HepG2 (cell line): Measurements from ENCODE around the gene FRS2. TPM values are rescaled to one million over a fixed set of nuclear protein-coding genes. Genes with fewer than 3 reads are reported as not detected.

ENCODE experiments used
- BRCA1 ChIP-seq: sonication (generic); formaldehyde crosslinking; IDR thresholded peaks from 2 replicates; pipeline ENCODE4 v1.4.0; 2020; ENCODE audit warnings: missing genetic modification reagents
- DNMT1 ChIP-seq: sonication (generic); formaldehyde crosslinking; IDR thresholded peaks from 2 replicates; pipeline ENCODE4 v1.5.1; 2020; ENCODE audit warnings: mild to moderate bottlenecking, missing genetic modification reagents
- FOXA3 ChIP-seq: IDR thresholded peaks from 2 replicates; pipeline ENCODE4 v1.6.1; 2016; ENCODE audit warnings: missing genetic modification reagents, missing compliant biosample characterization
- YEATS2 ChIP-seq: sonication (generic); formaldehyde crosslinking; IDR thresholded peaks from 2 replicates; pipeline ENCODE4 v1.4.0; 2020; ENCODE audit warnings: missing genetic modification reagents, borderline replicate concordance
- ZNF180 ChIP-seq: sonication (generic); formaldehyde crosslinking; IDR thresholded peaks from 2 replicates; pipeline ENCODE4 v1.4.0; 2020; ENCODE audit warnings: low read depth, missing genetic modification reagents, borderline replicate concordance
- ZNF232 ChIP-seq: sonication (generic); formaldehyde crosslinking; IDR thresholded peaks from 2 replicates; pipeline ENCODE4 v1.4.0; 2020; ENCODE audit warnings: missing genetic modification reagents, borderline replicate concordance
- ZNF543 ChIP-seq: sonication (generic); formaldehyde crosslinking; IDR thresholded peaks from 2 replicates; pipeline ENCODE4 v1.4.0; 2020; ENCODE audit warnings: mild to moderate bottlenecking, missing genetic modification reagents
- ZNF569 ChIP-seq: sonication (generic); formaldehyde crosslinking; IDR thresholded peaks from 2 replicates; pipeline ENCODE4 v1.5.0; 2020; ENCODE audit warnings: mild to moderate bottlenecking, missing genetic modification reagents, moderate library complexity, borderline replicate concordance
- ZNF749 ChIP-seq: sonication (generic); formaldehyde crosslinking; IDR thresholded peaks from 2 replicates; pipeline ENCODE4 v1.8.0; 2022; ENCODE audit warnings: mild to moderate bottlenecking, missing genetic modification reagents, moderate library complexity, borderline replicate concordance
- polyA plus RNA-seq, 8 experiments: library from polyadenylated mRNA; depleted of rRNA in 3 of 8; stranded (reverse) in 7 of 8; unstranded in 1 of 8; fragments of >200 nt; fragmentation: Illumina TruSeq in 4 of 8; extraction: Trizol in 4 of 8; gene quantifications; 2 replicates each; pipeline versions ENCODE4 v1.2.1 to v1.2.3, GENCODE V29; 2011 to 2016; ENCODE audit warnings: low read depth in 4 of 8, missing spikeins in 1 of 8, mixed read lengths in 1 of 8; ENCODE audit not compliant: insufficient read depth in 1 of 8
- total RNA-seq, 5 experiments: library from RNA; depleted of rRNA; stranded (reverse); fragments of >200 nt; fragmentation: Illumina TruSeq; extraction: Trizol; gene quantifications; 2 replicates each; pipeline ENCODE4 v1.2.3, GENCODE V29; 2016; ENCODE audit warnings: low read depth in 1 of 5
- TF ChIP-seq, protein P1 (sequence below): sonication (generic); formaldehyde crosslinking; conservative IDR thresholded peaks from 2 replicates; pipeline ENCODE4 v1.5.0; 2020; ENCODE audit warnings: missing genetic modification reagents
- TF ChIP-seq, protein P2 (sequence below): sonication (generic); formaldehyde crosslinking; IDR thresholded peaks from 2 replicates; pipeline ENCODE4 v1.4.0; 2020; ENCODE audit warnings: mild to moderate bottlenecking, missing genetic modification reagents
- TF ChIP-seq, protein P3 (sequence below): sonication (generic); formaldehyde crosslinking; conservative IDR thresholded peaks from 2 replicates; pipeline ENCODE4 v1.4.0; 2020; ENCODE audit warnings: missing genetic modification reagents
- TF ChIP-seq, protein P4 (sequence below): sonication (generic); formaldehyde crosslinking; IDR thresholded peaks from 2 replicates; pipeline ENCODE4 v1.5.0; 2020; ENCODE audit warnings: missing genetic modification reagents
- TF ChIP-seq, protein P5 (sequence below): sonication (generic); formaldehyde crosslinking; IDR thresholded peaks from 2 replicates; pipeline ENCODE4 v1.8.0; 2022; ENCODE audit warnings: low read depth, missing genetic modification reagents
- TF ChIP-seq, protein P6 (sequence below): fragments of 450-650 bp; IDR thresholded peaks from 2 replicates; pipeline ENCODE4 v1.6.1; 2017; ENCODE audit warnings: mild to moderate bottlenecking
- TF ChIP-seq, protein P7 (sequence below): sonication (generic); formaldehyde crosslinking; IDR thresholded peaks from 2 replicates; pipeline ENCODE4 v1.5.0; 2020; ENCODE audit warnings: missing genetic modification reagents, mild to moderate bottlenecking, borderline replicate concordance

The FRS2 gene
- total and polyA plus RNA-seq, 2 of the 13 experiments (the other 11 are each of a cell fraction or from before 2014, with no cell fraction given), result 8.3 to 16.8 TPM

DNA sequence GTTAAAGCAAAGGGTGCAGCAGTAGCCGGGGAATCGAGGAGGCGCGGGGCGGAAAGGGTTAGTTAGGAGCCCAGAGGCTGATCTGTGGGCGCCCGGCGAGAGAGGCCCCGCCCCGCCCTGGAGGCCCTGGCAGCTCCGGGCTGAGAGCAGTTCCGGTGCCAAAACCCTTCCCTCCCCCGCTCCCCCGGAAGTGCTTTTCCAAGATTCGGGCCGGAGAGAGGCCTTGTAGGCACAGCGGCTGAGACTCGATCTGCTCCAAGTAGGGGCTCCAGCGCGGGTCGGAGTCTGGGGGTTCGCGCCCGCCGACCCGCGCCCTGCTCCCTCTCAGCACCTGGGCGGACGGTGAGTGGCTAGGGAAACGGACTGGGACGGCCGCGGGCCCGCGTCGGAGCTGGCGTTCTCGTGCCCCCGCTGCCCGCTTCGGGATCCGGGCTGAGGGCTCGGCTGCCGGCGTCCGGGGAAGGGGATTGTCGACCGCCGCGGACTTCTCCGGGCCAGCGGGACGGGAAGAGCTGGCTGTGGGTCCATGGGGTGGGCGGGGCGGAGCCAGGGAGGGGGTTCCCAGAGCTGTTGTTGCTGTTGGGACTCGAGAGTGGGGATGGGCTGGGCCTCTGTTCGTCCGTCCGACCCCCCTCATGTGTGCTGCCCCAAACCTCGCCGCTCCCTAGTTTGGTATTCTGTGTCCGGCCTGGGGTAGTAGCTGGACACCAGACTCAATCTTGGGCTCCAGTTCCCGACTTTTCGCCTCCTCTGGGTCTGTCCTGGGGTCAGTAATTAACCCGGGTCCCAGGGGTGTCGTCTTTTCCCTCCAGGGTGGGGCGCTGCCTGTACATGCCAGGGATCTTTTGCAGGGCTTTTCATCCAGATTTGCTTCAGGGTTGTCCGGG, at the start of gene FRS2 (continued):
- TF ChIP-seq, protein P1, sequence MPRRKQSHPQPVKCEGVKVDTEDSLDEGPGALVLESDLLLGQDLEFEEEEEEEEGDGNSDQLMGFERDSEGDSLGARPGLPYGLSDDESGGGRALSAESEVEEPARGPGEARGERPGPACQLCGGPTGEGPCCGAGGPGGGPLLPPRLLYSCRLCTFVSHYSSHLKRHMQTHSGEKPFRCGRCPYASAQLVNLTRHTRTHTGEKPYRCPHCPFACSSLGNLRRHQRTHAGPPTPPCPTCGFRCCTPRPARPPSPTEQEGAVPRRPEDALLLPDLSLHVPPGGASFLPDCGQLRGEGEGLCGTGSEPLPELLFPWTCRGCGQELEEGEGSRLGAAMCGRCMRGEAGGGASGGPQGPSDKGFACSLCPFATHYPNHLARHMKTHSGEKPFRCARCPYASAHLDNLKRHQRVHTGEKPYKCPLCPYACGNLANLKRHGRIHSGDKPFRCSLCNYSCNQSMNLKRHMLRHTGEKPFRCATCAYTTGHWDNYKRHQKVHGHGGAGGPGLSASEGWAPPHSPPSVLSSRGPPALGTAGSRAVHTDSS, result no peak
- TF ChIP-seq ZNF749 (no peak), ZNF543 (CRISPR knock-in tag) (peak; percentile 100), BRCA1 (CRISPR knock-in tag) (no peak), ZNF180 (CRISPR knock-in tag) (no peak), YEATS2 (CRISPR knock-in tag) (peak; percentile 87), ZNF569 (CRISPR knock-in tag) (no peak), DNMT1 (peak; percentile 28; the same call in 1 of the 2 replicates), ZNF232 (CRISPR knock-in tag) (no peak), FOXA3 (peak; percentile 34; the same call in 1 of the 2 replicates)
- TF ChIP-seq, protein P2, sequence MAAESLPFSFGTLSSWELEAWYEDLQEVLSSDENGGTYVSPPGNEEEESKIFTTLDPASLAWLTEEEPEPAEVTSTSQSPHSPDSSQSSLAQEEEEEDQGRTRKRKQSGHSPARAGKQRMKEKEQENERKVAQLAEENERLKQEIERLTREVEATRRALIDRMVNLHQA (CRISPR knock-in tag), result no peak
- TF ChIP-seq, protein P3, sequence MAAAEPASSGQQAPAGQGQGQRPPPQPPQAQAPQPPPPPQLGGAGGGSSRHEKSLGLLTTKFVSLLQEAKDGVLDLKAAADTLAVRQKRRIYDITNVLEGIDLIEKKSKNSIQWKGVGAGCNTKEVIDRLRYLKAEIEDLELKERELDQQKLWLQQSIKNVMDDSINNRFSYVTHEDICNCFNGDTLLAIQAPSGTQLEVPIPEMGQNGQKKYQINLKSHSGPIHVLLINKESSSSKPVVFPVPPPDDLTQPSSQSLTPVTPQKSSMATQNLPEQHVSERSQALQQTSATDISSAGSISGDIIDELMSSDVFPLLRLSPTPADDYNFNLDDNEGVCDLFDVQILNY (CRISPR knock-in tag), result no peak; the same call in 1 of the 2 replicates
- TF ChIP-seq, protein P4, sequence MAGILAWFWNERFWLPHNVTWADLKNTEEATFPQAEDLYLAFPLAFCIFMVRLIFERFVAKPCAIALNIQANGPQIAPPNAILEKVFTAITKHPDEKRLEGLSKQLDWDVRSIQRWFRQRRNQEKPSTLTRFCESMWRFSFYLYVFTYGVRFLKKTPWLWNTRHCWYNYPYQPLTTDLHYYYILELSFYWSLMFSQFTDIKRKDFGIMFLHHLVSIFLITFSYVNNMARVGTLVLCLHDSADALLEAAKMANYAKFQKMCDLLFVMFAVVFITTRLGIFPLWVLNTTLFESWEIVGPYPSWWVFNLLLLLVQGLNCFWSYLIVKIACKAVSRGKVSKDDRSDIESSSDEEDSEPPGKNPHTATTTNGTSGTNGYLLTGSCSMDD (CRISPR knock-in tag), result no peak
- TF ChIP-seq, protein P5, sequence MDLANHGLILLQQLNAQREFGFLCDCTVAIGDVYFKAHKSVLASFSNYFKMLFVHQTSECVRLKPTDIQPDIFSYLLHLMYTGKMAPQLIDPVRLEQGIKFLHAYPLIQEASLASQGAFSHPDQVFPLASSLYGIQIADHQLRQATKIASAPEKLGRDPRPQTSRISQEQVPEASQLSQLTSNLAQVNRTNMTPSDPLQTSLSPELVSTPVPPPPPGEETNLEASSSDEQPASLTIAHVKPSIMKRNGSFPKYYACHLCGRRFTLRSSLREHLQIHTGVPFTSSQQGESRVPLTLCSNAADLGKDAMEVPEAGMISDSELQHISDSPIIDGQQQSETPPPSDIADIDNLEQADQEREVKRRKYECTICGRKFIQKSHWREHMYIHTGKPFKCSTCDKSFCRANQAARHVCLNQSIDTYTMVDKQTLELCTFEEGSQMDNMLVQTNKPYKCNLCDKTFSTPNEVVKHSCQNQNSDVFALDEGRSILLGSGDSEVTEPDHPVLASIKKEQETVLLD (CRISPR knock-in tag), result no peak
- TF ChIP-seq, protein P6, sequence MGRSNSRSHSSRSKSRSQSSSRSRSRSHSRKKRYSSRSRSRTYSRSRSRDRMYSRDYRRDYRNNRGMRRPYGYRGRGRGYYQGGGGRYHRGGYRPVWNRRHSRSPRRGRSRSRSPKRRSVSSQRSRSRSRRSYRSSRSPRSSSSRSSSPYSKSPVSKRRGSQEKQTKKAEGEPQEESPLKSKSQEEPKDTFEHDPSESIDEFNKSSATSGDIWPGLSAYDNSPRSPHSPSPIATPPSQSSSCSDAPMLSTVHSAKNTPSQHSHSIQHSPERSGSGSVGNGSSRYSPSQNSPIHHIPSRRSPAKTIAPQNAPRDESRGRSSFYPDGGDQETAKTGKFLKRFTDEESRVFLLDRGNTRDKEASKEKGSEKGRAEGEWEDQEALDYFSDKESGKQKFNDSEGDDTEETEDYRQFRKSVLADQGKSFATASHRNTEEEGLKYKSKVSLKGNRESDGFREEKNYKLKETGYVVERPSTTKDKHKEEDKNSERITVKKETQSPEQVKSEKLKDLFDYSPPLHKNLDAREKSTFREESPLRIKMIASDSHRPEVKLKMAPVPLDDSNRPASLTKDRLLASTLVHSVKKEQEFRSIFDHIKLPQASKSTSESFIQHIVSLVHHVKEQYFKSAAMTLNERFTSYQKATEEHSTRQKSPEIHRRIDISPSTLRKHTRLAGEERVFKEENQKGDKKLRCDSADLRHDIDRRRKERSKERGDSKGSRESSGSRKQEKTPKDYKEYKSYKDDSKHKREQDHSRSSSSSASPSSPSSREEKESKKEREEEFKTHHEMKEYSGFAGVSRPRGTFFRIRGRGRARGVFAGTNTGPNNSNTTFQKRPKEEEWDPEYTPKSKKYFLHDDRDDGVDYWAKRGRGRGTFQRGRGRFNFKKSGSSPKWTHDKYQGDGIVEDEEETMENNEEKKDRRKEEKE, result no peak
- TF ChIP-seq, protein P7, sequence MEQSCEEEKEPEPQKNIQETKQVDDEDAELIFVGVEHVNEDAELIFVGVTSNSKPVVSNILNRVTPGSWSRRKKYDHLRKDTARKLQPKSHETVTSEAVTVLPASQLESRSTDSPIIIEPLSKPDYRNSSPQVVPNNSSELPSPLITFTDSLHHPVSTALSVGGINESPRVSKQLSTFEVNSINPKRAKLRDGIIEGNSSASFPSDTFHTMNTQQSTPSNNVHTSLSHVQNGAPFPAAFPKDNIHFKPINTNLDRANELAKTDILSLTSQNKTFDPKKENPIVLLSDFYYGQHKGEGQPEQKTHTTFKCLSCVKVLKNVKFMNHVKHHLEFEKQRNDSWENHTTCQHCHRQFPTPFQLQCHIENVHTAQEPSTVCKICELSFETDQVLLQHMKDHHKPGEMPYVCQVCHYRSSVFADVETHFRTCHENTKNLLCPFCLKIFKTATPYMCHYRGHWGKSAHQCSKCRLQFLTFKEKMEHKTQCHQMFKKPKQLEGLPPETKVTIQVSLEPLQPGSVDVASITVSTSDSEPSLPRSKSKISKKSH, result peak; percentile 82
